Ectodermal cell (in vitro differentiated cells): ENCODE results near the gene FUT4.

Experiments used
- H3K27ac ChIP-seq: 2 replicates; pipeline ENCODE4 v1.7.0; 2013; ENCODE audit warnings: mild to moderate bottlenecking, low read depth, low read length; ENCODE audit not compliant: insufficient read depth, poor library complexity, severe bottlenecking
- H3K27me3 ChIP-seq: 2 replicates; pipeline ENCODE4 v1.7.0; 2013; ENCODE audit warnings: mild to moderate bottlenecking, low read length; ENCODE audit not compliant: insufficient read depth, control insufficient read depth, poor library complexity, severe bottlenecking
- H3K36me3 ChIP-seq: one replicate; pipeline ENCODE4 v1.7.0; 2013; ENCODE audit warnings: low read length; ENCODE audit not compliant: control insufficient read depth, insufficient read depth
- H3K4me1 ChIP-seq: one replicate; pipeline ENCODE4 v1.7.0; 2013; ENCODE audit warnings: low read length; ENCODE audit not compliant: control insufficient read depth, insufficient read depth
- H3K4me3 ChIP-seq: 2 replicates; pipeline ENCODE4 v1.7.0; 2013; ENCODE audit warnings: low read depth, low read length, control low read depth; ENCODE audit not compliant: insufficient read depth
- H3K9me3 ChIP-seq: 2 replicates; pipeline ENCODE4 v1.7.0; 2013; ENCODE audit warnings: mild to moderate bottlenecking, low read length, moderate library complexity; ENCODE audit not compliant: control insufficient read depth
- WGBS, 2 experiments: methylation state at CpG; one replicate each; pipeline ENCODE4 v1.1.7; 2013; ENCODE audit warnings: missing lambda C conversion rate in 2 of 2; 5-methylcytosine and 5-hydroxymethylcytosine counted together

Gene FUT4

GRCh38 chr11:94597896-94598295 is 54.2 kb downstream of the FUT4 start:
- no peak overlapping the region for H3K27ac ChIP-seq
- H3K4me3 ChIP-seq, result no peak overlapping the region
- no peaks in the 10 kb centered on the region for H3K27me3 ChIP-seq
- WGBS, 2 experiments, result 83% methylated on average over 2 of the region's 2 CpGs
- H3K4me1 ChIP-seq, result no peaks in the 10 kb centered on the region
- no peaks in the 10 kb centered on the region for H3K36me3 ChIP-seq
- no peaks in the 10 kb centered on the region for H3K9me3 ChIP-seq
